KMS-11 (cell line): ENCODE measurements around the gene TKT.

ENCODE experiments used
- H2AFZ ChIP-seq: fragments of 200-600 bp; sonication (generic); 2 replicates; pipeline ENCODE4 v1.6.1; 2016; ENCODE audit warnings: antibody characterized with exemption, mixed run types, low read depth
- H3K27ac ChIP-seq: fragments of 200-600 bp; sonication (generic); 2 replicates; pipeline ENCODE4 v1.6.1; 2016; ENCODE audit warnings: mild to moderate bottlenecking, mixed run types
- H3K27me3 ChIP-seq: fragments of 200-600 bp; sonication (generic); 2 replicates; pipeline ENCODE4 v1.6.1; 2017; ENCODE audit warnings: mild to moderate bottlenecking, low read depth, mixed run types, moderate library complexity; ENCODE audit not compliant: insufficient read depth
- H3K36me3 ChIP-seq: fragments of 200-600 bp; sonication (generic); 2 replicates; pipeline ENCODE4 v1.6.1; 2017; ENCODE audit warnings: mild to moderate bottlenecking, mixed run types; ENCODE audit not compliant: insufficient read depth
- H3K4me1 ChIP-seq: fragments of 200-600 bp; sonication (generic); 2 replicates; pipeline ENCODE4 v1.6.1; 2016; ENCODE audit warnings: mild to moderate bottlenecking, low read depth, mixed run types; ENCODE audit not compliant: poor library complexity, severe bottlenecking
- H3K4me2 ChIP-seq: fragments of 200-600 bp; sonication (generic); 2 replicates; pipeline ENCODE4 v1.7.0; 2016; ENCODE audit warnings: mild to moderate bottlenecking, mixed run types
- H3K4me3 ChIP-seq: fragments of 200-600 bp; sonication (generic); IDR thresholded peaks from 2 replicates; pipeline ENCODE4 v1.6.1; 2017; ENCODE audit warnings: low read depth, low read length, mixed read lengths; ENCODE audit not compliant: insufficient read depth
- H3K79me2 ChIP-seq: fragments of 200-600 bp; sonication (generic); 2 replicates; pipeline ENCODE4 v1.6.1; 2016; ENCODE audit warnings: low read depth, mixed run types; ENCODE audit not compliant: insufficient read depth
- H3K9ac ChIP-seq: fragments of 200-600 bp; sonication (generic); 2 replicates; pipeline ENCODE4 v1.6.1; 2016; ENCODE audit warnings: mild to moderate bottlenecking, mixed run types
- H4K20me1 ChIP-seq: fragments of 200-600 bp; sonication (generic); 2 replicates; pipeline ENCODE4 v1.6.1; 2016; ENCODE audit warnings: mild to moderate bottlenecking, mixed run types; ENCODE audit not compliant: insufficient read depth
- CTCF ChIP-seq: fragments of 200-600 bp; sonication (generic); conservative IDR thresholded peaks from 2 replicates; pipeline ENCODE4 v1.6.1; 2017; ENCODE audit warnings: low read depth, mild to moderate bottlenecking, antibody characterized with exemption, low read length, moderate library complexity, mixed read lengths

The TKT gene

GRCh38 chr3:53226841-53227407, 28.9 kb downstream of the TKT start:
- Histone ChIP-seq H2AFZ (no peak overlapping the region), H3K4me2 (no peak overlapping the region), H3K4me1 (no peaks in the 10 kb centered on the region), H3K27me3 (no peaks in the 10 kb centered on the region), H3K27ac (no peak overlapping the region), H4K20me1 (no peaks in the 10 kb centered on the region), H3K9ac (no peak overlapping the region), H3K79me2 (no peaks in the 10 kb centered on the region), H3K4me3 (no peak overlapping the region), H3K36me3 (no peaks in the 10 kb centered on the region)
- no peak for TF ChIP-seq CTCF

- no peak overlapping the region for H3K27ac ChIP-seq
- no peaks in the 10 kb centered on the region for H3K36me3 ChIP-seq
- H2AFZ ChIP-seq, result no peak overlapping the region
Observed at GRCh38 chr3:53226142-53226840, 29.5 kb downstream of the TKT start.

GRCh38 chr3:53225651-53226050, 30.2 kb downstream of the TKT start:
- H3K4me1 ChIP-seq, result no peaks in the 10 kb centered on the region
- no peak overlapping the region for H3K4me3 ChIP-seq
- no peak overlapping the region for H3K9ac ChIP-seq
- no peaks in the 10 kb centered on the region for H3K79me2 ChIP-seq
- H2AFZ ChIP-seq, result no peak overlapping the region
- TF ChIP-seq CTCF, result no peak
- no peaks in the 10 kb centered on the region for H3K36me3 ChIP-seq
- H4K20me1 ChIP-seq, result no peaks in the 10 kb centered on the region
- no peak overlapping the region for H3K4me2 ChIP-seq
- no peaks in the 10 kb centered on the region for H3K27me3 ChIP-seq
- no peak overlapping the region for H3K27ac ChIP-seq

More at GRCh38 chr3:53226142-53226840, 29.5 kb downstream of the TKT start:
- no peaks in the 10 kb centered on the region for H3K79me2 ChIP-seq
- H3K9ac ChIP-seq, result no peak overlapping the region
- H3K4me1 ChIP-seq, result no peaks in the 10 kb centered on the region
- H4K20me1 ChIP-seq, result no peaks in the 10 kb centered on the region
- TF ChIP-seq CTCF, result no peak
- H3K4me3 ChIP-seq, result no peak overlapping the region
- H3K27me3 ChIP-seq, result no peaks in the 10 kb centered on the region
- H3K4me2 ChIP-seq, result no peak overlapping the region

- Histone ChIP-seq H3K4me3 (no peak overlapping the region), H3K27ac (no peak overlapping the region), H4K20me1 (no peaks in the 10 kb centered on the region), H3K36me3 (no peaks in the 10 kb centered on the region), H3K4me2 (no peak overlapping the region), H3K27me3 (no peaks in the 10 kb centered on the region), H2AFZ (no peak overlapping the region), H3K79me2 (no peaks in the 10 kb centered on the region), H3K4me1 (peaks cover under 1% of the 10 kb centered on the region), H3K9ac (no peak overlapping the region)
- no peak for TF ChIP-seq CTCF
Observed at GRCh38 chr3:53225181-53225580, 30.6 kb downstream of the TKT start.
